ENCODE measurements around the gene PLSCR4. TPM values are rescaled to one million over a fixed set of nuclear protein-coding genes. Genes with fewer than 3 reads are reported as not detected.
"Not testable (repeated sequence)": the region's sequence is repeated elsewhere in the genome, so short reads cannot be mapped to it uniquely, and the experiment has no call there.

Gene PLSCR4
- total RNA-seq, 1 experiment from 2014 or later, result 4.5 TPM

DNA sequence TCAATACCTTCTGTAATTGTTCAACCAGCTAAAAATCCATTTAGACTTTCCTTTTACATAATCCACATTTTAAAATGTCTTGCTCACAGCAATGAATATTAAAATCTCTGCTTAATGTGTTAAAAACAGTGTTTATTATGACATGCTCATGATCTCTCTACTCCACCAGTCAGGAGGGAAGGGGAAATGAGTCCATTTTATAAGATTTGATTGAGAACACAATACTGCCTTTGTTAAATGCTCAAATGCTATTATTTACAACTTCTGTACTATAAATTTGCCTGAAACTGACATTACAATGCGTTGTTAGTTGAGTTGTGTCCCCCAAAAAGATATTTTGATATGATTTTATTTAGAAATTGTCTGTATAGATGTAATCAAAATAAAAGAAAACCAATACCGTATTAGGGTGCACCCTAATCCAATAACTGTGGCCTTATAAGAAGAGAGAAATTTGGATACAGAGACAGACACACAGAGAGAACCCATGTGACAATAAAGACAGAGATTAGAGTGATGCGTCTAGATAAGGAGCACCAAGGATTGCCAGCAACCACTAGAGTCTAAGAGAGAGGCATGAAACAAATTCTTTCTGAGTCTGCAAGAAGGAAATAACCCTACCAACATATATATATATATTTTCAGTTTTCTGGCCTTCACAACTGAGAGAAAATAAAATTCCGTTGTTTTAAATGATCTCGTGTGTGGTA, 9.1 kb upstream of the PLSCR4 start:
- in situ Hi-C loops (cut with HindIII; ENCODE audit: low pct_unique_long_range_greater_than_20kb, low sequenced_read_pairs), result no loop called here
- DNase-seq (ENCODE audit: low read depth, low spot score), result peak; percentile 33

DNA sequence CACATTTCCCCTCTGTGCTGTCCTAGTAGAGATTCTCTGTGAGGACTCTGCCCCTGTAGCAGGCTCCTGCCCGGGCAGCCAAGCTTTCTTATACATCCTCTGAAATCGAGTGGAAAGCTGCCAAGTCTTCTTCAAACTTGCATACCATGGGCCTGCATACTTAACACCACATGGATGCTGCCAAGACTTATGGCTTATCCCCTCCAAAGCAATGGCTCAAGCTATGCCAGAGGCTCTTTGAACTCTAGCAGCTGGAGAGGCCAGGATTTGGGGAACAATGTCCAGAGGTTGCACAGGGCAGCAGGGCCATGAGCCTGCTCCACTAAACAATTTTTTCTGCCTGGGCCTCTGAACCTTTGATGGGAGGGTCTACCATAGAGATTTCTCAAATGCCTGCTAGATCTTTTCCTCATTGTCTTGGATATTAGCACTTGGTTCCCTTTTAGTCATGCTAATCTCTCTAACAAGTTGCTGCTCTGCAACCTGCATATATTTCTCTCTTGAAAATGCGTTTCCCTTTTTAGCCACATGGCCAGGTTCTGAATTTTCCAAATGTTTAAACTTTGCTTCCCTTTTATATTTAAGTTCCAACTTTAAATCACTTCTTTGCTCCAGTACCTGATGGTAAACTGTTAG, 6.1 kb upstream of the PLSCR4 start:
- no peak for DNase-seq (ENCODE audit: low read depth, low spot score)
- in situ Hi-C loops (cut with HindIII; ENCODE audit: low pct_unique_long_range_greater_than_20kb, low sequenced_read_pairs), result no loop called here

- DNase-seq (ENCODE audit: low read depth, low spot score); in situ Hi-C loops (cut with HindIII; ENCODE audit: low pct_unique_long_range_greater_than_20kb, low sequenced_read_pairs): not testable (repeated sequence)
These were observed 1.5 kb upstream of the PLSCR4 start for GRCh38 chr3:146252445-146252844.

DNA sequence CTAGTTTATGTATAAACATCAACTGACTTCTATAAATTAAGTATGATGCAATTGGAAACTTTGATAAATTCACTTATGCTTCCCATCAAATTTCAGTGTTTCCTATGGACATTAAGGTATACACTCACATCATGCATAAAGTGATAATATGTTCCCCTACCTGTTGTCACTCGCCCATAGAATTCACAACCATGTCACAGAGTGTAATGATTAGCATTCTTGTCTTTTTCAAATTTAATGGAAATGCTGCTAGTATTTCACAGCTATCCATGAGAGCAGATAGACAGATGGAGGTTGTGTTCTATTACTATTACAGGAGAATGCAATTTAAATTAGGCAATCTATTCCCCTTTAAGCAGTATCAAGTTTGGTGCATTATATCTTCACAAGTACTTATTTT, 984 bp downstream of the PLSCR4 start:
- no peak for DNase-seq (ENCODE audit: low read depth, low spot score)
- in situ Hi-C loops (cut with HindIII; ENCODE audit: low pct_unique_long_range_greater_than_20kb, low sequenced_read_pairs), result no loop called here

- no peak for DNase-seq (ENCODE audit: low read depth, low spot score)
- in situ Hi-C loops (cut with HindIII; ENCODE audit: low pct_unique_long_range_greater_than_20kb, low sequenced_read_pairs), result no loop called here
These were observed 3.0 kb downstream of the PLSCR4 start for GRCh38 chr3:146247911-146248310.

DNA sequence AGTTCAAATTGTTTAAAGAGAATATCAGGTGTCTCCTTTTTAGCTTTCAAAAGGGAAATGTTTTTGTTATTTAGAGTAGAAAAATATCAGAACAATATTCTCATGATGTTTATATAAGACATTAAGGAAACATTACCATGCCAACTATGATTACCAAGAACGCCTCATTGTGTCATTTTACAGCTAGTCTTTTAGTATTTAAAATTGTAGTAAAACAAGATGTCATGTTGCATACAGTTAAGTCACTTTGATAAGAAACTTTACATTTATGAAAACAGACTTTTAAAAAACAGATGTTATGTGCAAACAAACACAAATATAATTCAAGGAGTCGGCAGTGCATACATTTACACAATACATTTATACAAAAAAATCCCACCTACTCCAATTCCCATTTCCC, 4.4 kb downstream of the PLSCR4 start:
- DNase-seq (ENCODE audit: low read depth, low spot score), result no peak
- in situ Hi-C loops (cut with HindIII; ENCODE audit: low pct_unique_long_range_greater_than_20kb, low sequenced_read_pairs), result no loop called here

GRCh38 chr3:146243559-146243958, 7.3 kb downstream of the PLSCR4 start:
- no peak for DNase-seq (ENCODE audit: low read depth, low spot score)
- in situ Hi-C loops (cut with HindIII; ENCODE audit: low pct_unique_long_range_greater_than_20kb, low sequenced_read_pairs), result no loop called here

DNA sequence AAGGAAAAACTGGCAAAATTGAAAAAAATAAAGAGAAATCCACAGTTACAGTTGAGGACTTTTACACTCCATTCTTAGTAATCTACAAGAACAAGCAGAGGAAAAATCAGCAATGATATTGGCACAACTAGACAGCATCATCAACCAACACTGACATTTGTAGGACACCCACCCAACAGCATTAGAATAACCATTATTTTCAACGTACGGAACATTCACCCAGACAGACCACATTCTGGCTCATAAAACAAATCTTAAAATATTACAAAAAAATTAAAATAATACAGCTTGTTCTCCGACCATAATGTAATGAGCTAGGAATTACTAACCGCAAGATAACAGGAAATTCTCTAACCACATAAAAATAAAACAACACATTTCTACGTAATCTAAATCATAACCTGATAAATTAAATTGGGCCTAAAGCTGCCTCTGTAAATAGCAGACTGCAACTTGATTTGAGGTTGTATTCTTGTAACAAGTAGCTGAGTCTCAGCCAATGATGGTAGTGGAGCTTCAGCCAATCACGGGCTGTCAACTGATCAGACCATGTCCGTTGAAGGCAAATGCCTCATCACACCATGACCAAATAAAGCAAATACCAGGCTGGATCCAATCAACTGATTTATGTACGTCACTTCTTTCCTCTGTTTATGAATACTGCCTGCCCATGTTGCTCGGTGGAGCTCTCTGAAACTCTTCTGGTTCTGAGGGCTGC, 9.2 kb downstream of the PLSCR4 start:
- no peak for DNase-seq (ENCODE audit: low read depth, low spot score)

DNA sequence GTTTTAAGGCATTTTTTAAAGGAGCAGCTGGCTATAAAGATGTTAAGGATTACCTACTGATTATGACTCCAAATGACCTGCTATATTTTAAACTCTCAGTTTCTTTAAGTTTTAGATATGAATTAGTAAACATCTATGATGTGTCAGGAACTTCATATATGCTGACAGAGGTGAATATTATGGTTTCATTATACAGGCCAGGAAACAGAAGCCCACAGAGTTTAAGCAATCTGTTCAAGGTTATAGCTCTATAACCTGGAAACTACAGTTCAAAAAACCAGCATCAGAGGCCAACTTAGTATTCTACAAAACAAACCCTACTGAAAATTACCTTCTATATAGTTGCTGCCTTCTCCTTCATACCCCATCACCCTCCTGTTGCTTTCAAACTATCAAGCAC, 17.4 kb downstream of the PLSCR4 start:
- in situ Hi-C loops (cut with HindIII; ENCODE audit: low pct_unique_long_range_greater_than_20kb, low sequenced_read_pairs), result no loop called here
- DNase-seq (ENCODE audit: low read depth, low spot score), result no peak

More for the DNA sequence above, 9.2 kb downstream of the PLSCR4 start:
- in situ Hi-C loops (cut with HindIII; ENCODE audit: low pct_unique_long_range_greater_than_20kb, low sequenced_read_pairs), result no loop called here

- in situ Hi-C loops (cut with HindIII; ENCODE audit: low pct_unique_long_range_greater_than_20kb, low sequenced_read_pairs), result no loop called here
- DNase-seq (ENCODE audit: low read depth, low spot score), result no peak
These were observed 23.4 kb downstream of the PLSCR4 start for GRCh38 chr3:146227486-146227885.

- in situ Hi-C loops (cut with HindIII; ENCODE audit: low pct_unique_long_range_greater_than_20kb, low sequenced_read_pairs), result no loop called here
- DNase-seq (ENCODE audit: low read depth, low spot score), result no peak
These were observed 24.0 kb downstream of the PLSCR4 start for GRCh38 chr3:146226881-146227280.

DNA sequence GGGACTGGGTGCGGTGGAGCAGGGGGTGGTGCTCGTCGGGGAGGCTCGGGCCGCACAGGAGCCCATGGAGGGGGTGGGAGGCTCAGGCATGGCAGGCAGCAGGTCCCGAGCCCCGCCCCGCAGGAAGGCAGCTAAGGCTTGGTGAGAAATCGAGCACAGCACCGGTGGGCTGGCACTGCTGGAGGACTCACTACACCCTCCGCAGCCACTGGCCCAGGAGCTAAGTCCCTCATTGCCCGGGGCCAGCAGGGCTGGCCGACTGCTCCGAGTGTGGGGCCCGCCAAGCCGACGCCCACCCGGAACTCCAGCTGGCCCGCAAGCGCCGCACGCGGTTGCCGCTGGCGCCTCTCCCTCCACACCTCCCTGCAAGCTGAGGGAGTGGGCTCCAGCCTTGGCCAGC, 25.4 kb downstream of the PLSCR4 start:
- in situ Hi-C loops (cut with HindIII; ENCODE audit: low pct_unique_long_range_greater_than_20kb, low sequenced_read_pairs); DNase-seq (ENCODE audit: low read depth, low spot score): not testable (repeated sequence)

GRCh38 chr3:146223401-146224373, 27.2 kb downstream of the PLSCR4 start:
- in situ Hi-C loops (cut with HindIII; ENCODE audit: low pct_unique_long_range_greater_than_20kb, low sequenced_read_pairs), result no loop called here
- DNase-seq (ENCODE audit: low read depth, low spot score), result no peak

DNA sequence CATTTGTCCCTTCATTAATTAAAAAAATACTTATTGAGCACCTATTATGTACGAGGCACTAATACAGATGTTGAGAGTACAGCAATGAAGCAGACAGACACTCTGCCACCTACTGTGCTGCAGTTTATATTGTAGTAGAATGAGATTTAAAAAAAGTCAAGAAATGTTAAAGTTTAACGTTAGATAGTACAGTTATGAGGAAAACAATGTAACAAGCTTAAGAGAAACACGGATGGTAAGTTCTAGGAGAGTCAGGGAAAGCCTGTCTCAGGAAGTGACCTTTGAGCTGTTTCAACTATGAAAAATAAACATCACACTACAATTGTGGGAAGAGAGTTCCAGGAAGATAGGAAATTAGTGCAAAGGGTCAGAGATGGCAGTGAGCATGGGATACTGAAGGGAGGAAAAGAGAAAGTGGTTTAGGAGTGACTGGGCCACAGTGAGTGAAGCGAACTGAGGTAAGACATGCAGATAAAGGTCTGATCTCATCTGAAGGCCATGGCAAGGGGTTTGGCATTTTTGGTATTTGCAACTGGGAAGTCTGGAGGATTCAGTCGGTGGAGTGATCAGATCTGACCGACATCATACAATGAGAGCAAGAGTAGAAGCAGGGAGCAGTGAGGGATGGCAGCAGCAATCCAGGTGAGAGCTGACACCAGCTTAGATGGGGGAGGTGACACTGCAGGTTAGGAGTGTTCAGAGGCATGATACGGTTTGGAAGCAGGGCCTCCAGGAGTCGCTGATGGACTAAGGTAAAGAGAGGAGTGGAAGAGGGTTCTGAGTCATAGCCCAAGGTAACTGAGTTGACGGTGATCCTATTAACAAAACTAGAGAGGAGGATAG, 28.5 kb downstream of the PLSCR4 start:
- peak; percentile 10 for DNase-seq (ENCODE audit: low read depth, low spot score)
- in situ Hi-C loops (cut with HindIII; ENCODE audit: low pct_unique_long_range_greater_than_20kb, low sequenced_read_pairs), result no loop called here

GRCh38 chr3:146221276-146221675, 29.6 kb downstream of the PLSCR4 start:
- in situ Hi-C loops (cut with HindIII; ENCODE audit: low pct_unique_long_range_greater_than_20kb, low sequenced_read_pairs), result no loop called here
- DNase-seq (ENCODE audit: low read depth, low spot score), result no peak

DNA sequence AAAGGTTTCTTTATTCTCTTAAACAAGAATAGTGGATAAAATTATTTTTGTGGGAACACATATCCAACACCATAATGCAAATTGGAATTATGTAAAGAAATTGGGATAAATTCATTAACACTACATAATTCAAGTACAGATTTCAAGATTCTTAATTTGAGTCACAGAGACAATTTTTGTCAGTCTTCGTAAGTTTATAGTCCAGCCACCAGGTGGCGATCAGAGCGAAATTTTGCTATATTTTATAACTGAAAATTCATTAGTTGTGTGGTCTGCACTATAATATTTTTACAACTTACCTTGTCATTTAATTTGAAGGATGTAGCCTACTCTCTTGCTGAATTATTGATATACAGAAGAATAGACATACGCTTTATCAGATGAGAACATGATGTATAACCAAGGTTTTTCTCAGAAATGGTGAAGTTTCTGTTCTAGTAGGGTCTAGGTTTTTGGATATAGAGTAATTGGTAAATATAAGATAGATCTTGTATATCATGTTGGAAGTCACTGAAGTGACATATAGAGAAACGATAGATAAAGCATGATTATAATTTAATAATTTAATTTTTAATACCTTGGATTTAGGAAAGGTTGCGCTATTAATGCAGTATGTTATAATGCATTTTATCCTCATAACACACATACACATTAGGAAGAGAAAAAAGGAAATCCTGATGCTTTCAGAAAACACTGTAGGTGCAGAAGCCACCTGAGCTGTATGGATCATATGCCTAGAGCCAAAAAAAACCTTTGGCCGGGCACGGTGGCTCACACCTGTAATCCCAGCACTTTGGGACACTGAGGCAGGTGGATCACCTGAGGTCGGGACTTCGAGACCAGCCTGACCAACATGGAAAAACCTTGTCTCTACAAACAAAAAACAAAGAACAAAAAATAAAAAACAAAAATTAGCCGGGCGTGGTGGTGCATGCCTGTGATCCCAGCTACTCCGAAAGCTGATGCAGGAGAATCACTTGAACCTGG, 31.7 kb downstream of the PLSCR4 start:
- in situ Hi-C loops (cut with HindIII; ENCODE audit: low pct_unique_long_range_greater_than_20kb, low sequenced_read_pairs), result no loop called here
- DNase-seq (ENCODE audit: low read depth, low spot score), result peak; percentile 53
